ENCODE measurements around the gene KPNA5.
"Not testable (repeated sequence)": the region's sequence is repeated elsewhere in the genome, so short reads cannot be mapped to it uniquely, and the experiment has no call there.

KPNA5 gene

GRCh38 chr6:116714296-116714695 lies 33.3 kb downstream of the KPNA5 start:
- no peak for TF ChIP-seq CTCF (conservative IDR thresholded peaks at IDR 0.05)
- H3K27ac ChIP-seq: no peak overlapping the region

DNA sequence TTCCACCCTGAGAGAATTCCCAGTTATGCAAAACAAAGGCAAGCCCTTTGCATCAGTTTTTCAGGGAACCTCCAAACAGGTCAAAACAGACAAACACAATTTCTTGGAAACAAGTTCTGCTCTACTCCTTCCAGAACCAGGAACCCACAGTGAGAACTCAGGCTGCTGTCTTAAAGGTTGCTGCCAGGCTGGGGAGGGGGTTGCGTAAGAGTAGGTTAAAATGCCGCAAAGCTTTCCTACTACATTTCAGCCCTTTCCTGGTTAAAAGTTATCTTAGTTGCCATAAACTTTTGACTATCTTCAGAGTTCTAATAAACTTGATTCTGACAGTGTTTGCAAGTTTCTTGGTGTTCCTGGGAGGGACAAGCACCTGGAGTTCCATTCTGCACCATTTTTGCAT lies 33.8 kb downstream of the KPNA5 start:
- TF ChIP-seq CTCF (conservative IDR thresholded peaks at IDR 0.05): no peak
- H3K27ac ChIP-seq: no peak overlapping the region

- no peak for TF ChIP-seq CTCF (conservative IDR thresholded peaks at IDR 0.05)
- H3K27ac ChIP-seq: no peak overlapping the region
Observed at GRCh38 chr6:116726947-116727346, 45.9 kb downstream of the KPNA5 start.

DNA sequence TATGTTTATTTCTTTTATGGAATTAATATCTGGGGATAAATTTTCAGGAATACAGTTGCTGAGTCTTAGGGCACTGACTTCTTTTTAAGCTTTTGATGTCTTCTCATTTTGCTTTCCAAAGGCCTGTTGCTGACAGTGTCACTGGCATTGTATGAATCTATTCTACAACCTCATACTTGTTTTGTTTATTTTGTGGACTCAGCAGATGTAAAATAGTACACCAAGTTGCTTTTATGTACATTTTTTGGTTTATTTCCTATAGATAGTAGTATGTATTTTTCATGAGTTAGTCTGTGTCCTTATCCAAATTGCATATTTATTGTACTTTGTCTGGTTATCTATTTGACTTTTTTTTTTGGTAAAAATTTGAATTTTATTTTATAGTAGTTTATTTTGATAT lies 49.5 kb downstream of the KPNA5 start:
- TF ChIP-seq CTCF (conservative IDR thresholded peaks at IDR 0.05): no peak
- H3K27ac ChIP-seq: no peak overlapping the region

- no peak for TF ChIP-seq CTCF (conservative IDR thresholded peaks at IDR 0.05)
Observed at GRCh38 chr6:116737004-116737403, 56.0 kb downstream of the KPNA5 start.

GRCh38 chr6:116740486-116740885 lies 59.5 kb downstream of the KPNA5 start:
- not testable (repeated sequence) for H3K27ac ChIP-seq

More at GRCh38 chr6:116737004-116737403, 56.0 kb downstream of the KPNA5 start:
- no peak overlapping the region for H3K27ac ChIP-seq

DNA sequence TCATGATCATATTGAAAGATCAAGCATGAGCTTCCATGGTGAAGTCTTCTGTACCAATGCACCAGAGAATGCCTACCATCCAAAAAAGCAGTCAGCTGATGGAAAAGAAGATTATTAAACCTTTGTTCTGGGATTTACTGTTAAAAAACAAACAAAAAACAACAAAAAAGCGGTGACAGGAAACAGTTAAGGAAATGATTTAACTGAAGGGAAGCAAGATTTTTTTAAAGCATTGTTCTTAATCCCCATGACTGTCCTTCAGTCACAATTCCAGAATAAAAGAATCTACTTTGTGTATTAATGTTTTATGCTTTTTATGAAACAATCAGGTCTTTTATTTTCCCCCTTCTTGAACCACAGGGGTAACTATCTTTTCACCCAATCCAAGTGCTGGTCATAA lies 60.6 kb downstream of the KPNA5 start:
- no peak for TF ChIP-seq CTCF (conservative IDR thresholded peaks at IDR 0.05)
- no peak overlapping the region for H3K27ac ChIP-seq

DNA sequence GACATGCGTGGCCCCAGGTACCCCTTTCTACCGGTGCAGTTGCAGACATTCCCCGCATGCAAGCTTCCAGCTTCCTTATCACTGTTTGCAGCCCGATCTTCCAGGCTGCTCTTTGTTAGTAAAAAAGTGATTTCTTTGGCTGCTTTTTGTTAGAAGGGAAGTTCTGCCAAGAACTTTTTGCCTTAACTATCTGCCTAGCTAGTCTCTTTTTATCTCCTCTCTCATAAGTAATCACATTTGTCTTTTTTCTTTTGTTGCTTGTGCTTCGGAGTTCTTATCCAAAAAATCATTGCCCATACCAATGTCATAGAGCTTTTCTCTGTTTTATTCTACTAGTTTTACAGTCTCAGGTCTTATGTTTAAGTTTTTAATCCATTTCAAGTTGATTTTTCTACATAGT lies 64.2 kb downstream of the KPNA5 start:
- no peak for TF ChIP-seq CTCF (conservative IDR thresholded peaks at IDR 0.05)
- no peak overlapping the region for H3K27ac ChIP-seq
